Measurements from ENCODE around the gene VSIG10L. TPM values are rescaled to one million over a fixed set of nuclear protein-coding genes. Genes with fewer than 3 reads are reported as not detected.

VSIG10L gene
- total and polyA plus RNA-seq, 2 experiments from 2014 or later, result 0.61 to 1.7 TPM

- in situ Hi-C loops (cut with MboI), result no loop called here
- Histone ChIP-seq H3K27me3 (replicated peaks; ENCODE audit: insufficient read depth) (no peaks in the 10 kb centered on the region), H2AFZ (peak overlapping the region; percentile 91), H3K36me3 (ENCODE audit: low read depth) (no peaks in the 10 kb centered on the region), H4K20me1 (ENCODE audit: insufficient read depth) (no peaks in the 10 kb centered on the region), H3K4me3 (peak overlapping the region; percentile 77), H3K27ac (peak overlapping the region; percentile 88), H3K9me2 (ENCODE audit: insufficient read depth) (no peaks in the 10 kb centered on the region), H3K4me1 (ENCODE audit: insufficient read depth) (peaks cover 14% of the 10 kb centered on the region; the same call in 1 of the 2 replicates), H3K9ac (peak overlapping the region; percentile 95), H3K79me2 (ENCODE audit: insufficient read depth) (peaks cover 45% of the 10 kb centered on the region), H3K4me2 (ENCODE audit: unreplicated experiment) (peak overlapping the region; percentile 91), H3F3A (ENCODE audit: insufficient read depth) (no peaks in the 10 kb centered on the region), H3K9me3 (ENCODE audit: low read depth) (no peaks in the 10 kb centered on the region)
- TF ChIP-seq EZH2phosphoT487 (IDR thresholded peaks at IDR 0.05; ENCODE audit: insufficient read depth, low read depth), result no peak
- no peak for TF ChIP-seq EZH2 (IDR thresholded peaks at IDR 0.05; ENCODE audit: insufficient read depth, poor library complexity, severe bottlenecking)
- 1% methylated on average over 51 to 54 of the region's 54 CpGs for WGBS, 2 experiments (ENCODE audit: low coverage in 1 of 2, low lambda C conversion rate in 2 of 2, missing lambda C conversion rate in 2 of 2)
- peak; percentile 99 for DNase-seq
Measured at GRCh38 chr19:51366389-51367254, 24.7 kb upstream of the VSIG10L start.

GRCh38 chr19:51365965-51366388, 24.0 kb upstream of the VSIG10L start, which contains the start of gene ETFB:
Gene ETFB, minus strand, starts transcription at chr19:51366388. Its CDS starts 62 bp downstream, at chr19:51366326.
- in situ Hi-C loops (cut with MboI), result no loop called here
- Histone ChIP-seq H3K36me3 (ENCODE audit: low read depth) (no peaks in the 10 kb centered on the region), H4K20me1 (ENCODE audit: insufficient read depth) (no peaks in the 10 kb centered on the region), H3K27ac (peak within 1 kb of the TSS; percentile 88), H3K27me3 (replicated peaks; ENCODE audit: insufficient read depth) (no peaks in the 10 kb centered on the region), H3K4me3 (peak within 1 kb of the TSS; percentile 77), H3K79me2 (ENCODE audit: insufficient read depth) (peaks cover 50% of the 10 kb centered on the region), H2AFZ (peak within 1 kb of the TSS; percentile 91), H3K9me3 (ENCODE audit: low read depth) (no peaks in the 10 kb centered on the region), H3K9me2 (ENCODE audit: insufficient read depth) (no peaks in the 10 kb centered on the region), H3F3A (ENCODE audit: insufficient read depth) (no peaks in the 10 kb centered on the region), H3K4me1 (ENCODE audit: insufficient read depth) (peaks cover 14% of the 10 kb centered on the region; the same call in 1 of the 2 replicates), H3K9ac (peak within 1 kb of the TSS; percentile 95), H3K4me2 (ENCODE audit: unreplicated experiment) (peak within 1 kb of the TSS; percentile 94)
- no peak for TF ChIP-seq EZH2 (IDR thresholded peaks at IDR 0.05; ENCODE audit: insufficient read depth, poor library complexity, severe bottlenecking)
- TF ChIP-seq EZH2phosphoT487 (IDR thresholded peaks at IDR 0.05; ENCODE audit: insufficient read depth, low read depth), result no peak
- WGBS, 2 experiments (ENCODE audit: low coverage in 1 of 2, low lambda C conversion rate in 2 of 2, missing lambda C conversion rate in 2 of 2), result 0 to 3% methylated on average over 10 to 26 of the region's 27 CpGs
- no peak for DNase-seq

DNA sequence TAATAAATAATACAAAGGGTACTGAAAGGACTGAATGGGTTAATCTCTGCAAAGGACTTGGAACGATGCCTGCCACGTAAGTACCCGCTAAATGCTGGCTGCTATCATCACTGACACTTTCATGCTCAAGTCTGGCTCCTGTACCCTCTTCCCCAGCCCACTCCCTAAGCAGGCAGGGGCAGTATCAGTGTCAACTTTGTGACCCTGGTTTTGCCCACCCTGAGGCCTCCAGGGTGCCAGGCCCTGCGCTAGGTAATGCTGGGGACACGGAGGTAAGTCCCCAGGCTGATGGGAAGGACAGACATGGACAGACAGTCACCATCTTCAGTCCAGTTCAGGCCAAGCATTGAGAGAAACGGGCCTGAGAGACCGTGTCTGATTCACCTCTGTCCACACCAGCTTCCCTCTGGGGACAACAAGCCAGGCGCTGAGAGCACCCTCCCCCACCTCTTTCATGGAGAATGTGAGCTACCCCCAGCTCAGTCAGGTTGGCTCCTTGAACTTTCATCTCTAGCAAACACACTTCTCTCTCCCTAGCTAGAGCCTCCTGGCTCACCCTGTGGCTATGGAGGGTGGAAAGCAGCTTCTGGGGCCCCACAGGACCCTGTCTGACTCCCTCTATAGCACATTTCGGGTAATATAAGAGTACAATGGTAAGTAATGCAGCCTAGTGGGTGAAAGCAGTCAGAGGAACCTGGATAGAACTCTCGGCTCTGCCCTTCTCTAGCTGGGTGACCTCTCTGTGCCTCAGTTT, 23.4 kb upstream of the VSIG10L start:
- DNase-seq, result peak; percentile 84
- H3K36me3 ChIP-seq (ENCODE audit: low read depth), result no peaks in the 10 kb centered on the region
- 10 to 11% methylated on average over 10 of the region's 10 CpGs for WGBS, 2 experiments (ENCODE audit: low coverage in 1 of 2, low lambda C conversion rate in 2 of 2, missing lambda C conversion rate in 2 of 2)
- no peaks in the 10 kb centered on the region for H3K27me3 ChIP-seq (replicated peaks; ENCODE audit: insufficient read depth)
- H3K4me1 ChIP-seq (ENCODE audit: insufficient read depth), result peaks cover 14% of the 10 kb centered on the region; the same call in 1 of the 2 replicates
- in situ Hi-C loops (cut with MboI), result no loop called here
- H3K79me2 ChIP-seq (ENCODE audit: insufficient read depth), result peaks cover 56% of the 10 kb centered on the region
- peak overlapping the region; percentile 94 for H3K4me2 ChIP-seq (ENCODE audit: unreplicated experiment)
- peak overlapping the region; percentile 95 for H3K9ac ChIP-seq
- no peaks in the 10 kb centered on the region for H3K9me3 ChIP-seq (ENCODE audit: low read depth)
- H2AFZ ChIP-seq, result peak overlapping the region; percentile 71
- H3K4me3 ChIP-seq, result peak overlapping the region; percentile 77
- peaks cover 1% of the 10 kb centered on the region for H3F3A ChIP-seq (ENCODE audit: insufficient read depth)
- peak overlapping the region; percentile 88 for H3K27ac ChIP-seq
- no peaks in the 10 kb centered on the region for H4K20me1 ChIP-seq (ENCODE audit: insufficient read depth)
- H3K9me2 ChIP-seq (ENCODE audit: insufficient read depth), result no peaks in the 10 kb centered on the region
- TF ChIP-seq EZH2 (IDR thresholded peaks at IDR 0.05; ENCODE audit: insufficient read depth, poor library complexity, severe bottlenecking) (no peak), EZH2phosphoT487 (IDR thresholded peaks at IDR 0.05; ENCODE audit: insufficient read depth, low read depth) (no peak)
